GM21786 (cell line): ENCODE data around the gene PRPSAP2.

Experiments used
- ATAC-seq: cut with Tn5 transposase; IDR thresholded peaks from one replicate; pipeline ENCODE4 v1.9.1; 2021; ENCODE audit not compliant: unreplicated experiment

PRPSAP2 gene

GRCh38 chr17:18977646-18978045, 119.7 kb downstream of the PRPSAP2 start:
- no peak for ATAC-seq

GRCh38 chr17:18978050-18978449, 120.1 kb downstream of the PRPSAP2 start:
- no peak for ATAC-seq

GRCh38 chr17:18978655-18979054, 120.7 kb downstream of the PRPSAP2 start:
- ATAC-seq: no peak
